Caco-2 (cell line): Measurements from ENCODE around the gene MCTP2. TPM values are rescaled to one million over a fixed set of nuclear protein-coding genes. Genes with fewer than 3 reads are reported as not detected.

Experiments
- BruUV-seq: library from RNA; stranded (reverse); fragments of 400-500 nt; replicated peaks from 2 replicates; lab custom pipeline; 2021; lab: Mats Ljungman, UMichigan
- CTCF ChIA-PET: fragments of 300-600 bp; sonication (Branson Sonifier 250); formaldehyde crosslinking; loops from one replicate; lab custom pipeline; 2022; ENCODE audit warnings: antibody characterized with exemption; lab: Charles Lee
- POLR2A ChIA-PET: fragments of 300-600 bp; sonication (Branson Sonifier 250); formaldehyde crosslinking; loops from one replicate; lab custom pipeline; 2022; ENCODE audit warnings: antibody characterized with exemption; lab: Charles Lee
- DNase-seq, 2 experiments: peaks; one replicate each; pipeline versions ENCODE4 v3.0.0 to v3.0.0-alpha.2; 2020 to 2022
- H3K27me3 ChIP-seq: replicated peaks from 2 replicates; pipeline ENCODE4 v1.6.0; 2011; ENCODE audit warnings: low read length; ENCODE audit not compliant: control insufficient read depth, insufficient read depth
- H3K36me3 ChIP-seq: 2 replicates; pipeline ENCODE4 v1.5.1; 2011; ENCODE audit warnings: low read length; ENCODE audit not compliant: control insufficient read depth, insufficient read depth
- H3K4me1 ChIP-seq: fragments of 250-450 bp; sonication (Bioruptor Pico); 2 replicates; pipeline ENCODE4 v1.5.1; 2020; ENCODE audit warnings: mild to moderate bottlenecking
- H3K4me3 ChIP-seq: 2 replicates; pipeline ENCODE4 v1.5.1; 2011; ENCODE audit warnings: low read depth, mild to moderate bottlenecking, control low read depth, low read length
- H3K9me3 ChIP-seq: fragments of 250-450 bp; sonication (Bioruptor Pico); 2 replicates; pipeline ENCODE4 v1.5.1; 2020; ENCODE audit warnings: mild to moderate bottlenecking, moderate library complexity
- H3K27ac Mint-ChIP-seq: one replicate; pipeline ENCODE4 v1.8.0; 2022; ENCODE audit warnings: mixed read lengths; ENCODE audit not compliant: unreplicated experiment
- H3K27me3 Mint-ChIP-seq: one replicate; pipeline ENCODE4 v1.8.0; 2022; ENCODE audit warnings: mixed read lengths; ENCODE audit not compliant: insufficient read depth, unreplicated experiment
- H3K36me3 Mint-ChIP-seq: one replicate; pipeline ENCODE4 v1.8.0; 2022; ENCODE audit warnings: mild to moderate bottlenecking, mixed read lengths; ENCODE audit not compliant: insufficient read depth, unreplicated experiment
- H3K4me1 Mint-ChIP-seq: one replicate; pipeline ENCODE4 v1.8.0; 2022; ENCODE audit warnings: low read depth, mixed read lengths; ENCODE audit not compliant: unreplicated experiment
- H3K4me3 Mint-ChIP-seq: one replicate; pipeline ENCODE4 v1.8.0; 2022; ENCODE audit warnings: mild to moderate bottlenecking, moderate library complexity, mixed read lengths; ENCODE audit not compliant: unreplicated experiment
- H3K9me3 Mint-ChIP-seq: one replicate; pipeline ENCODE4 v1.8.0; 2022; ENCODE audit warnings: mixed read lengths; ENCODE audit not compliant: unreplicated experiment
- CTCF ChIP-seq, 2 experiments: fragments of 200-600 bp in 1 of 2; IDR thresholded peaks; 1 replicate in 1 of 2; 2 replicates in 1 of 2; pipeline versions ENCODE4 v1.5.1 to v1.8.0; 2011 to 2022; ENCODE audit warnings: antibody characterized with exemption in 1 of 2, control low read depth in 1 of 2, inconsistent platforms in 1 of 2, low read depth in 1 of 2, low read length in 1 of 2, mild to moderate bottlenecking in 1 of 2, moderate library complexity in 1 of 2; ENCODE audit not compliant: insufficient read depth in 1 of 2, severe bottlenecking in 1 of 2, unreplicated experiment in 1 of 2
- intact Hi-C: fragments of 100-400 bp; cut with micrococcal nuclease; formaldehyde crosslinking; loops from one replicate; pipeline ENCODE4 v1.10.0; 2022; ENCODE audit not compliant: unreplicated experiment
- total RNA-seq: library from RNA; stranded (reverse); gene quantifications from 2 replicates; pipeline ENCODE4 v1.2.3, GENCODE V29; 2022

Gene MCTP2
- total RNA-seq, 1 experiment from 2014 or later = 9.9 TPM

- POLR2A ChIA-PET = interaction anchor here (0.6 kb wide), 1 partner anchor 301 kb away, joined by 4 read pairs; no protein-coding TSS in a partner anchor
- intact Hi-C loops = loop anchor here (1.0 to 5.0 kb wide), 3 partner anchors 54 to 305 kb away; no protein-coding TSS in a partner anchor
- H3K9me3 Mint-ChIP-seq = no peaks in the 10 kb centered on the region
- H3K4me1 Mint-ChIP-seq = no peaks in the 10 kb centered on the region
- TF ChIP-seq CTCF (IDR thresholded peaks at IDR 0.05; ENCODE audit: insufficient read depth in 1 of 2, low read depth in 1 of 2, low read length in 1 of 2, severe bottlenecking in 1 of 2, unreplicated experiment in 1 of 2) = peak in 1 of 2 experiments; percentile 32
- no peak overlapping the region for H3K27ac Mint-ChIP-seq
- CTCF ChIA-PET = interaction anchor here (0.5 to 1.3 kb wide), 8 partner anchors 19 to 303 kb away, joined by 3 to 15 read pairs (median 6); no protein-coding TSS in a partner anchor
- Histone ChIP-seq H3K4me1 (no peaks in the 10 kb centered on the region), H3K4me3 (no peak overlapping the region), H3K27me3 (no peaks in the 10 kb centered on the region), H3K9me3 (no peaks in the 10 kb centered on the region), H3K36me3 (no peaks in the 10 kb centered on the region)
- H3K36me3 Mint-ChIP-seq = no peaks in the 10 kb centered on the region
- peak in 1 of 2 experiments; percentile 22 for DNase-seq
- H3K27me3 Mint-ChIP-seq = no peaks in the 10 kb centered on the region
- BruUV-seq = no TSS peak
- no peak overlapping the region for H3K4me3 Mint-ChIP-seq
These were observed 235.7 kb downstream of the MCTP2 start for GRCh38 chr15:94467034-94467433.

- H3K27me3 Mint-ChIP-seq = no peaks in the 10 kb centered on the region
- no peak for TF ChIP-seq CTCF (IDR thresholded peaks at IDR 0.05; ENCODE audit: insufficient read depth in 1 of 2, low read depth in 1 of 2, low read length in 1 of 2, severe bottlenecking in 1 of 2, unreplicated experiment in 1 of 2)
- H3K36me3 Mint-ChIP-seq = no peaks in the 10 kb centered on the region
- H3K4me1 Mint-ChIP-seq = no peaks in the 10 kb centered on the region
- Histone ChIP-seq H3K4me1 (no peaks in the 10 kb centered on the region), H3K4me3 (no peak overlapping the region), H3K27me3 (no peaks in the 10 kb centered on the region), H3K9me3 (no peaks in the 10 kb centered on the region), H3K36me3 (no peaks in the 10 kb centered on the region)
- no peak overlapping the region for H3K27ac Mint-ChIP-seq
- no peak for DNase-seq
- POLR2A ChIA-PET = no interaction called here
- CTCF ChIA-PET = no interaction called here
- no peaks in the 10 kb centered on the region for H3K9me3 Mint-ChIP-seq
- H3K4me3 Mint-ChIP-seq = no peak overlapping the region
- intact Hi-C loops = no loop called here
- no TSS peak for BruUV-seq
These were observed 239.1 kb downstream of the MCTP2 start for GRCh38 chr15:94470492-94470891.

- CTCF ChIA-PET = no interaction called here
- POLR2A ChIA-PET = no interaction called here
- Mint-ChIP-seq H3K27ac (no peak overlapping the region), H3K4me1 (no peaks in the 10 kb centered on the region), H3K9me3 (no peaks in the 10 kb centered on the region), H3K27me3 (no peaks in the 10 kb centered on the region), H3K36me3 (peaks cover 12% of the 10 kb centered on the region), H3K4me3 (no peak overlapping the region)
- Histone ChIP-seq H3K4me1 (0 out of 2 replicates have a peak, but pooled peaks cover 3% of the 10 kb centered on the region), H3K4me3 (no peak overlapping the region), H3K9me3 (no peaks in the 10 kb centered on the region), H3K36me3 (no peaks in the 10 kb centered on the region), H3K27me3 (no peaks in the 10 kb centered on the region)
- BruUV-seq = no TSS peak
- no peak for TF ChIP-seq CTCF (IDR thresholded peaks at IDR 0.05; ENCODE audit: insufficient read depth in 1 of 2, low read depth in 1 of 2, low read length in 1 of 2, severe bottlenecking in 1 of 2, unreplicated experiment in 1 of 2)
- intact Hi-C loops = no loop called here
- no peak for DNase-seq
These were observed 245.3 kb downstream of the MCTP2 start for GRCh38 chr15:94476686-94477085.
